GM23338 (cell line): Measurements from ENCODE around the gene FXYD7. TPM values are rescaled to one million over a fixed set of nuclear protein-coding genes. Genes with fewer than 3 reads are reported as not detected.

ENCODE experiments used
- ATAC-seq: fragments of 200-7000 bp; cut with Tn5 transposase; 3 replicates; pipeline ENCODE4 v1.9.1; 2020
- DNase-seq: peaks from one replicate; pipeline ENCODE4 v3.0.0-alpha.2; 2015; ENCODE audit warnings: low spot score
- H2AFZ ChIP-seq: fragments of 200-600 bp; sonication (generic); 2 replicates; pipeline ENCODE4 v1.8.0; 2016; ENCODE audit warnings: antibody characterized with exemption, mild to moderate bottlenecking, moderate library complexity
- H3F3A ChIP-seq: fragments of 200-600 bp; sonication (generic); replicated peaks from 2 replicates; pipeline ENCODE4 v1.8.0; 2017; ENCODE audit warnings: antibody characterized with exemption, mixed run types, low read depth
- H3K27ac ChIP-seq: fragments of 200-600 bp; sonication (generic); 2 replicates; pipeline ENCODE4 v1.6.1; 2016; ENCODE audit warnings: low read depth
- H3K27me3 ChIP-seq: fragments of 200-600 bp; sonication (generic); 2 replicates; pipeline ENCODE4 v1.8.0; 2016; ENCODE audit warnings: mild to moderate bottlenecking, mixed run types, moderate library complexity; ENCODE audit not compliant: insufficient read depth
- H3K36me3 ChIP-seq: fragments of 200-600 bp; sonication (generic); 2 replicates; pipeline ENCODE4 v1.8.0; 2016; ENCODE audit warnings: mild to moderate bottlenecking; ENCODE audit not compliant: insufficient read depth
- H3K4me1 ChIP-seq: fragments of 200-600 bp; sonication (generic); 2 replicates; pipeline ENCODE4 v1.8.0; 2016; ENCODE audit warnings: mild to moderate bottlenecking, moderate library complexity; ENCODE audit not compliant: insufficient read depth
- H3K4me2 ChIP-seq: fragments of 200-600 bp; sonication (generic); 2 replicates; pipeline ENCODE4 v1.7.1; 2017; ENCODE audit warnings: mixed run types
- H3K4me3 ChIP-seq: fragments of 200-600 bp; sonication (generic); 2 replicates; pipeline ENCODE4 v1.6.1; 2016; ENCODE audit warnings: mixed run types
- H3K79me2 ChIP-seq: fragments of 200-600 bp; sonication (generic); replicated peaks from 2 replicates; pipeline ENCODE4 v1.8.0; 2017; ENCODE audit warnings: mild to moderate bottlenecking; ENCODE audit not compliant: insufficient read depth
- H3K9me2 ChIP-seq: fragments of 200-600 bp; sonication (generic); 2 replicates; pipeline ENCODE4 v1.8.0; 2017; ENCODE audit not compliant: insufficient read depth
- H4K20me1 ChIP-seq: fragments of 200-600 bp; sonication (generic); replicated peaks from 2 replicates; pipeline ENCODE4 v1.8.0; 2017; ENCODE audit warnings: mild to moderate bottlenecking; ENCODE audit not compliant: insufficient read depth
- H3K27ac Mint-ChIP-seq: 2 replicates; pipeline ENCODE4 v1.8.0; 2020; ENCODE audit warnings: inconsistent platforms, mild to moderate bottlenecking, moderate library complexity, mixed read lengths
- H3K27me3 Mint-ChIP-seq: 3 replicates; pipeline ENCODE4 v1.8.0; 2022; ENCODE audit warnings: low read depth, mild to moderate bottlenecking, moderate library complexity, mixed read lengths, inconsistent platforms; ENCODE audit not compliant: insufficient read depth, poor library complexity
- H3K36me3 Mint-ChIP-seq: 3 replicates; pipeline ENCODE4 v1.8.0; 2021; ENCODE audit warnings: low read depth, mild to moderate bottlenecking, inconsistent platforms, moderate library complexity, mixed read lengths
- H3K4me1 Mint-ChIP-seq: 3 replicates; pipeline ENCODE4 v1.8.0; 2020; ENCODE audit warnings: mild to moderate bottlenecking, inconsistent platforms, mixed read lengths
- H3K4me3 Mint-ChIP-seq: 3 replicates; pipeline ENCODE4 v1.8.0; 2021; ENCODE audit warnings: moderate library complexity, mild to moderate bottlenecking, inconsistent platforms, mixed read lengths
- H3K9me3 Mint-ChIP-seq: 3 replicates; pipeline ENCODE4 v1.8.0; 2020; ENCODE audit warnings: moderate library complexity, mild to moderate bottlenecking, inconsistent platforms, mixed read lengths
- ETS1 ChIP-seq: IDR thresholded peaks from 2 replicates; pipeline ENCODE4 v1.6.1; 2016; ENCODE audit warnings: antibody characterized with exemption
- EZH2phosphoT487 ChIP-seq: fragments of 200-600 bp; sonication (generic); IDR thresholded peaks from one replicate; pipeline ENCODE4 v1.8.1; 2018; ENCODE audit warnings: antibody characterized with exemption; ENCODE audit not compliant: unreplicated experiment
- POLR2AphosphoS5 ChIP-seq: IDR thresholded peaks from 2 replicates; pipeline ENCODE4 v1.6.1; 2016; ENCODE audit warnings: antibody characterized with exemption, low read depth
- STAT1 ChIP-seq: IDR thresholded peaks from one replicate; pipeline ENCODE4 v1.6.1; 2016; ENCODE audit warnings: antibody characterized with exemption; ENCODE audit not compliant: unreplicated experiment
- ZNF114 ChIP-seq: fragments of 250-450 bp; sonication (Bioruptor Pico); IDR thresholded peaks from 2 replicates; pipeline ENCODE4 v1.5.0; 2020; ENCODE audit warnings: mild to moderate bottlenecking, moderate library complexity
- polyA plus RNA-seq: library from polyadenylated mRNA; unstranded; fragments of >200 nt; fragmentation: Nextera tagmentation; extraction: Ambion mirVana; gene quantifications from 2 replicates; pipeline ENCODE4 v1.2.1, GENCODE V29; 2016
- total RNA-seq: library from RNA; depleted of rRNA; stranded (reverse); fragments of >200 nt; shearing (Covaris generic); gene quantifications from 2 replicates; pipeline ENCODE4 v1.2.3, GENCODE V29; 2014
- TF ChIP-seq, protein P1 (sequence below): IDR thresholded peaks from one replicate; pipeline ENCODE4 v1.6.1; 2018; ENCODE audit warnings: antibody characterized with exemption; ENCODE audit not compliant: unreplicated experiment

Gene FXYD7
- total and polyA plus RNA-seq, 2 experiments from 2014 or later = 9.6 to 44.0 TPM

DNA sequence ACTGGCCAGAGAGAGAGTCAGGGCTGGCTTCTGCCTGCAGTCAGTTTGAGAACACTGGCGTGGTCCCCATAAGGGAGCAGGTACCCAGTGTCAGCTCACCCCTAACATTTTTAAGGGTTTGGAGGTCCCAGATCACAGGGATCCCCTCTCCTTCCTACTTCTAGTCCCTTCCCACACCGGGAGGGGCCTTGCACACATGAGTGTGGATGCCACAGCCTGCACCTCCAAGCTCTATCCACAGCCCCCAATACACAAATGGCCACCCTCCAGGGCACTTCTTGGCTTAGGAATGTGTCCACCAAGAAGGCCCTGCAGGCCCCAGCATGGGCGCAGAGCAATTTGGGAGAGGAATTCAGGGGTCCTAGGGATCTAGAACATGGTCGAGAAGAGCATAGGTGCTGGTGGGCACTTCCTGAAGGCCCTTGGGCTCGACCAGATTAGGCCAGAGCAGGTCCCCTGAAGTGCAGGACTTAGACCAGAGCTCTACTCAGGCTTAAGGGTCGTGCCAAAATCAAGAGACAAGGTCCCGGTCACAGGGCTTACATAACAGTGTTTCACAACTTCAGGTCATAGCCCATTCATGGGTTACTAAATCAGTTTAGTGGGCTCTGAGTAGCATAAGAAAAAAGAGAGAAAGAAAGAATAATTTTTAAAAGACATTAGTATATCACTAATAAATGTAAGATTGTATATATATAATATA lies 27.5 kb downstream of the FXYD7 start:
- TF ChIP-seq POLR2AphosphoS5 (peak; percentile 12; the same call in 1 of the 2 replicates), ETS1 (no peak), EZH2phosphoT487 (no peak)
- TF ChIP-seq, protein P1, sequence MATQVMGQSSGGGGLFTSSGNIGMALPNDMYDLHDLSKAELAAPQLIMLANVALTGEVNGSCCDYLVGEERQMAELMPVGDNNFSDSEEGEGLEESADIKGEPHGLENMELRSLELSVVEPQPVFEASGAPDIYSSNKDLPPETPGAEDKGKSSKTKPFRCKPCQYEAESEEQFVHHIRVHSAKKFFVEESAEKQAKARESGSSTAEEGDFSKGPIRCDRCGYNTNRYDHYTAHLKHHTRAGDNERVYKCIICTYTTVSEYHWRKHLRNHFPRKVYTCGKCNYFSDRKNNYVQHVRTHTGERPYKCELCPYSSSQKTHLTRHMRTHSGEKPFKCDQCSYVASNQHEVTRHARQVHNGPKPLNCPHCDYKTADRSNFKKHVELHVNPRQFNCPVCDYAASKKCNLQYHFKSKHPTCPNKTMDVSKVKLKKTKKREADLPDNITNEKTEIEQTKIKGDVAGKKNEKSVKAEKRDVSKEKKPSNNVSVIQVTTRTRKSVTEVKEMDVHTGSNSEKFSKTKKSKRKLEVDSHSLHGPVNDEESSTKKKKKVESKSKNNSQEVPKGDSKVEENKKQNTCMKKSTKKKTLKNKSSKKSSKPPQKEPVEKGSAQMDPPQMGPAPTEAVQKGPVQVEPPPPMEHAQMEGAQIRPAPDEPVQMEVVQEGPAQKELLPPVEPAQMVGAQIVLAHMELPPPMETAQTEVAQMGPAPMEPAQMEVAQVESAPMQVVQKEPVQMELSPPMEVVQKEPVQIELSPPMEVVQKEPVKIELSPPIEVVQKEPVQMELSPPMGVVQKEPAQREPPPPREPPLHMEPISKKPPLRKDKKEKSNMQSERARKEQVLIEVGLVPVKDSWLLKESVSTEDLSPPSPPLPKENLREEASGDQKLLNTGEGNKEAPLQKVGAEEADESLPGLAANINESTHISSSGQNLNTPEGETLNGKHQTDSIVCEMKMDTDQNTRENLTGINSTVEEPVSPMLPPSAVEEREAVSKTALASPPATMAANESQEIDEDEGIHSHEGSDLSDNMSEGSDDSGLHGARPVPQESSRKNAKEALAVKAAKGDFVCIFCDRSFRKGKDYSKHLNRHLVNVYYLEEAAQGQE = no peak
- H3K27me3 ChIP-seq = no peaks in the 10 kb centered on the region
- ATAC-seq (no peak), DNase-seq (no peak)
- no peaks in the 10 kb centered on the region for H3F3A ChIP-seq
- H3K79me2 ChIP-seq = no peaks in the 10 kb centered on the region
- H2AFZ ChIP-seq = no peak overlapping the region
- H4K20me1 ChIP-seq = no peaks in the 10 kb centered on the region; the same call in 1 of the 2 replicates
- Mint-ChIP-seq H3K27ac (no peak overlapping the region), H3K4me3 (no peak overlapping the region), H3K9me3 (peaks cover 9% of the 10 kb centered on the region), H3K36me3 (peaks cover 58% of the 10 kb centered on the region), H3K4me1 (no peaks in the 10 kb centered on the region), H3K27me3 (peaks cover 6% of the 10 kb centered on the region)
- no peaks in the 10 kb centered on the region for H3K4me1 ChIP-seq
- no peak overlapping the region for H3K27ac ChIP-seq
- H3K9me2 ChIP-seq = no peaks in the 10 kb centered on the region; the same call in 1 of the 2 replicates
- no peak overlapping the region for H3K4me2 ChIP-seq
- H3K4me3 ChIP-seq = no peak overlapping the region
- peaks cover 26% of the 10 kb centered on the region for H3K36me3 ChIP-seq

DNA sequence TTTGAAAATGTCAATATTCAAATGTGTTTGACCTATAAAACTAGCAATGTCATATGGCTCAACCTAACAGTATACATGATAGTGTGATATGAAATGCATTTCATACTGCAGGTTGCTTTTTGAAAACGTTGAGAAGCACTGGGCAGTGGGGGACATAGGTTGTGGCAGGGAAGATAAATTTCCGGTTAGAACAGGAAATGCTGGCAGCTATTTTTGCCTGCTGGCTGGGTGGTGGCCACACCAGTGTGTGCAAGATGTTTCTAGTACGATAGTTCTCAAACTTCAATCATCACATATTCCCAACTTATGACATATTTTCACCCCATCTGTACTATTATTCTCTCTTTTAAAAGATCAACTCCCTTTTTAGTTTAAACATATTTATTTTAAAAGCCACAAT lies 28.7 kb downstream of the FXYD7 start:
- H3F3A ChIP-seq = no peaks in the 10 kb centered on the region
- 0 out of 2 replicates have a peak, but pooled peaks cover 15% of the 10 kb centered on the region for H3K36me3 ChIP-seq
- H2AFZ ChIP-seq = no peak overlapping the region
- no peaks in the 10 kb centered on the region for H3K27me3 ChIP-seq
- H3K36me3 Mint-ChIP-seq = peaks cover 45% of the 10 kb centered on the region
- H3K4me1 Mint-ChIP-seq = peaks cover 5% of the 10 kb centered on the region; the same call in 1 of the 3 replicates
- ATAC-seq (no peak), DNase-seq (no peak)
- H3K4me1 ChIP-seq = 0 out of 2 replicates have a peak, but pooled peaks cover 5% of the 10 kb centered on the region
- no peak overlapping the region for H3K4me3 Mint-ChIP-seq
- H3K9me2 ChIP-seq = no peaks in the 10 kb centered on the region; the same call in 1 of the 2 replicates
- no peak overlapping the region for H3K27ac Mint-ChIP-seq
- H3K9me3 Mint-ChIP-seq = no peaks in the 10 kb centered on the region; the same call in 2 of the 3 replicates
- no peaks in the 10 kb centered on the region; the same call in 1 of the 2 replicates for H4K20me1 ChIP-seq
- peaks cover 5% of the 10 kb centered on the region for H3K27me3 Mint-ChIP-seq
- no peak for TF ChIP-seq ZNF114 (CRISPR knock-in tag)
- TF ChIP-seq STAT1 = no peak
- 0 out of 2 replicates have a peak overlapping the region, but pooled peaks have one; percentile 50 for H3K27ac ChIP-seq
- H3K4me2 ChIP-seq = no peak overlapping the region
- no peak overlapping the region for H3K4me3 ChIP-seq
- no peaks in the 10 kb centered on the region for H3K79me2 ChIP-seq
